ENCODE results near the gene PDE4D. TPM values are rescaled to one million over a fixed set of nuclear protein-coding genes. Genes with fewer than 3 reads are reported as not detected.
"Not testable (repeated sequence)": the region's sequence is repeated elsewhere in the genome, so short reads cannot be mapped to it uniquely, and the experiment has no call there.

Gene PDE4D
- total RNA-seq, 4 donors from 2014 or later = 6.0 to 36.2 (median 10.0) TPM

- intact Hi-C loops (cut with DNase I) = no loop called here
- WGBS, 2 donors = 77 to 97% methylated on average over 2 of the region's 2 CpGs
- Histone ChIP-seq H3K36me3 (no peaks in the 10 kb centered on the region), H3K4me1 (no peaks in the 10 kb centered on the region), H3K9me3 (peaks cover 0 to 13% (median 0%) of the 10 kb centered on the region in 3 donors), H3K27ac (no peak overlapping the region), H3K27me3 (no peaks in the 10 kb centered on the region), H3K4me3 (no peak overlapping the region)
- no peak for TF ChIP-seq POLR2A (IDR thresholded peaks at IDR 0.05)
- TF ChIP-seq, protein P1, sequence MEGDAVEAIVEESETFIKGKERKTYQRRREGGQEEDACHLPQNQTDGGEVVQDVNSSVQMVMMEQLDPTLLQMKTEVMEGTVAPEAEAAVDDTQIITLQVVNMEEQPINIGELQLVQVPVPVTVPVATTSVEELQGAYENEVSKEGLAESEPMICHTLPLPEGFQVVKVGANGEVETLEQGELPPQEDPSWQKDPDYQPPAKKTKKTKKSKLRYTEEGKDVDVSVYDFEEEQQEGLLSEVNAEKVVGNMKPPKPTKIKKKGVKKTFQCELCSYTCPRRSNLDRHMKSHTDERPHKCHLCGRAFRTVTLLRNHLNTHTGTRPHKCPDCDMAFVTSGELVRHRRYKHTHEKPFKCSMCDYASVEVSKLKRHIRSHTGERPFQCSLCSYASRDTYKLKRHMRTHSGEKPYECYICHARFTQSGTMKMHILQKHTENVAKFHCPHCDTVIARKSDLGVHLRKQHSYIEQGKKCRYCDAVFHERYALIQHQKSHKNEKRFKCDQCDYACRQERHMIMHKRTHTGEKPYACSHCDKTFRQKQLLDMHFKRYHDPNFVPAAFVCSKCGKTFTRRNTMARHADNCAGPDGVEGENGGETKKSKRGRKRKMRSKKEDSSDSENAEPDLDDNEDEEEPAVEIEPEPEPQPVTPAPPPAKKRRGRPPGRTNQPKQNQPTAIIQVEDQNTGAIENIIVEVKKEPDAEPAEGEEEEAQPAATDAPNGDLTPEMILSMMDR (IDR thresholded peaks at IDR 0.05) = no peak
- DNase-seq = no peak
These were observed 481.1 kb downstream of the PDE4D start for GRCh38 chr5:59412428-59412827.

- H3K4me3 ChIP-seq; H3K36me3 ChIP-seq; DNase-seq; H3K27me3 ChIP-seq; intact Hi-C loops (cut with DNase I); H3K4me1 ChIP-seq; H3K27ac ChIP-seq: not testable (repeated sequence)
- H3K9me3 ChIP-seq = peaks cover 0 to 25% (median 0%) of the 10 kb centered on the region in 3 donors
- WGBS, 2 donors = 79% methylated on average over 3 of the region's 3 CpGs
These were observed 484.5 kb downstream of the PDE4D start for GRCh38 chr5:59408997-59409396.

GRCh38 chr5:59407967-59408366 is 485.6 kb downstream of the PDE4D start:
- intact Hi-C loops (cut with DNase I) = no loop called here
- no peak for DNase-seq
- Histone ChIP-seq H3K27me3 (no peaks in the 10 kb centered on the region), H3K9me3 (peaks cover 0 to 31% (median 0%) of the 10 kb centered on the region in 3 donors), H3K4me1 (no peaks in the 10 kb centered on the region), H3K4me3 (no peak overlapping the region), H3K27ac (no peak overlapping the region), H3K36me3 (no peaks in the 10 kb centered on the region)
- 75 to 100% methylated on average over 1 of the region's 1 CpG for WGBS, 2 donors
- TF ChIP-seq, protein P1 (IDR thresholded peaks at IDR 0.05) = no peak
- TF ChIP-seq POLR2A (IDR thresholded peaks at IDR 0.05) = no peak

- Histone ChIP-seq H3K4me3 (no peak overlapping the region), H3K9me3 (peaks cover 0 to 11% (median 0%) of the 10 kb centered on the region in 3 donors), H3K27me3 (no peaks in the 10 kb centered on the region), H3K4me1 (peaks cover 0 to 10% (median 0%) of the 10 kb centered on the region in 3 donors), H3K27ac (no peak overlapping the region), H3K36me3 (no peaks in the 10 kb centered on the region)
- intact Hi-C loops (cut with DNase I) = no loop called here
- no peak for DNase-seq
- 41 to 53% methylated on average over 2 of the region's 2 CpGs for whole genome bisulfite sequencing, 2 donors
- no peak for TF ChIP-seq POLR2A (IDR thresholded peaks at IDR 0.05)
These were observed 491.9 kb downstream of the PDE4D start for GRCh38 chr5:59401637-59402036.

DNA sequence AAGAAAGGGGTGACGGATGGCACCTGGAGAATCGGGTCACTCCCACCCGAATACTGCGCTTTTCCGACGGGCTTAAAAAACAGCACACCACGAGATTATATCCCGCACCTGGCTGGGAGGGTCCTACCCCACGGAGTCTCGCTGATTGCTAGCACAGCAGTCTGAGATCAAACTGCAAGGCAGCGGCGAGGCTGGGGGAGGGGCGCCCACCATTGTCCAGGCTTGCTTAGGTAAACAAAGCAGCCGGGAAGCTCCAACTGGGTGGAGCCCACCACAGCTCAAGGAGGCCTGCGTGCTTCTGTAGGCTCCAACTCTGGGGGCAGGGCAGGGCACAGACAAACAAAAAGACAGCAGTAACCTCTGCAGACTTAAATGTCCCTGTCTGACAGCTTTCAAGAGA is 498.6 kb downstream of the PDE4D start:
- DNase-seq, H3K27me3 ChIP-seq, H3K27ac ChIP-seq, H3K9me3 ChIP-seq, H3K4me1 ChIP-seq, H3K4me3 ChIP-seq, H3K36me3 ChIP-seq: not testable (repeated sequence)
- 90% methylated on average over 2 of the region's 15 CpGs; no CpG with 5 or more reads in 1 of the 2 donors for WGBS, 2 donors
- intact Hi-C loops (cut with DNase I) = loop anchor here (5.0 kb wide), 2 partner anchors 277 to 402 kb away; no protein-coding TSS in a partner anchor

DNA sequence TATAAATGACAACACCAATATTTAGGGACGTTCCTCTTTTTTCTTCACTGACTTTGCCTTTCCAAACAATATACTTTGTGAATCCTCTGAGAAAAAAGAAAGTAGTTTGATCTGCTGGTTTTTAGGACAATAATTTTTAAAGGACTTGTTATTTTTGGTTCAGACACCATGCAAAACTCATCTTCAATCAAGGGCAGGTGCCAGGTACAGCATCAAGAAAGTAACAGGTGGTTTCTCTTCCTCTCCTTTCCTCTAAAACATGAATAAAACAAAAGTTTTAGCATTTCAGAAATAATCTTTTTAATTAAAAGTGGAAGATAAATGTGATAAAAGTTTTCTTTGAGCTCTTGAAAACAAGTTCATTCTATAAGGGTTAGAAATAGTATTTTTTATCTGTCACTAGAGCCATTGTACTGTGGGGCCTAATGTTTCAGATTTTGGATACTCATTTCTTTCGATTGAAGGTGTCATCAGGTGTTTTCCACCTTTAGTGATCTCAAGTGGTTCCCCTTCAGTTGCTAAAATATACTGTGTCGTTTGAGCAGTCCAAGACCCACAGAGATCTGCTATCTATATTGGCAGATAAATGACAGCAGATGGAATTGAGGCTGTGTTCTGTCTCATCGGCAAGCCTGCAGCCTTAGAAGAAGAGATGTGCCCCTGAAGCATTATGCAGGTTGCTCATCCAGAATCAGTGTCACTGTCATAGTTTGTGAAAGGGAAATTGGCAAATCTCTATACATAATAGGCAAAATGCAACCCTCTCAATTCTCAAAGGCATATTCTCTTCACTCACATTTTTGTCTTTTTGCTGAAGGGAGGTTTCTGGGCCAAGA is 499.7 kb downstream of the PDE4D start:
- H3K36me3 ChIP-seq = no peaks in the 10 kb centered on the region
- TF ChIP-seq, protein P1 (IDR thresholded peaks at IDR 0.05) = no peak
- no peak for TF ChIP-seq POLR2A (IDR thresholded peaks at IDR 0.05)
- H3K27me3 ChIP-seq = no peaks in the 10 kb centered on the region
- WGBS, 2 donors = 76 to 84% methylated on average over 4 of the region's 4 CpGs
- H3K27ac ChIP-seq = no peak overlapping the region
- H3K4me1 ChIP-seq = no peaks in the 10 kb centered on the region
- DNase-seq = no peak
- intact Hi-C loops (cut with DNase I) = loop anchor here (5.0 kb wide), 2 partner anchors 278 to 403 kb away; no protein-coding TSS in a partner anchor
- H3K9me3 ChIP-seq = no peaks in the 10 kb centered on the region
- no peak overlapping the region for H3K4me3 ChIP-seq

Measured in esophagus squamous epithelium (tissue), 5 donors.